ENCODE results near the gene TDRD7. TPM values are rescaled to one million over a fixed set of nuclear protein-coding genes. Genes with fewer than 3 reads are reported as not detected.

Gene TDRD7
- total RNA-seq, 4 donors from 2014 or later: 10.1 to 21.4 (median 18.6) TPM

DNA sequence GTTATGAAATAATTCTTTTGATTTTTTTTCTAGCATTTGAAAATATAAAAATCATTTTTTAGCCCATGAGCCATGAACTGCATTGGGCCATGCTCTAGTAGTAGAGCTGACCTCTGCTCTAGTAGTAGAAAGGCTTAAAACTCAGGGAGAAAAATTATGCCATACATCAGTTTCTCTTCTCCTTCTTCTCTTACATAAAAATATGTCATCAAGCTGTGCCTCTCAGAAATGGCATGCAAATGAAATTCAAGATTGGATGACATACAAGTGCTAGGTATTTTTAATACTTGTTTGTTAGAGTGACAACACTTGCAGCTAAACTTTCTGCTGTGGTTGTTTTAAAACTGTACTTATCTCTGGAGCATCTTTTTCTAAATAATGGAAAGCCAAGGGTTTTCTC is 47.4 kb downstream of the TDRD7 start:
- peaks cover 0 to 30% of the 10 kb centered on the region in 2 donors for H3K36me3 ChIP-seq
- H3K9me3 ChIP-seq: no peaks in the 10 kb centered on the region
- no peak for ATAC-seq
- H3K4me1 ChIP-seq: no peaks in the 10 kb centered on the region
- no peaks in the 10 kb centered on the region for H3K27me3 ChIP-seq
- H3K4me3 ChIP-seq: no peak overlapping the region
- H3K27ac ChIP-seq: no peak overlapping the region
- TF ChIP-seq EP300 (IDR thresholded peaks at IDR 0.05) (no peak), POLR2A (IDR thresholded peaks at IDR 0.05) (no peak), POLR2AphosphoS5 (IDR thresholded peaks at IDR 0.05) (no peak)
- TF ChIP-seq, protein P1, sequence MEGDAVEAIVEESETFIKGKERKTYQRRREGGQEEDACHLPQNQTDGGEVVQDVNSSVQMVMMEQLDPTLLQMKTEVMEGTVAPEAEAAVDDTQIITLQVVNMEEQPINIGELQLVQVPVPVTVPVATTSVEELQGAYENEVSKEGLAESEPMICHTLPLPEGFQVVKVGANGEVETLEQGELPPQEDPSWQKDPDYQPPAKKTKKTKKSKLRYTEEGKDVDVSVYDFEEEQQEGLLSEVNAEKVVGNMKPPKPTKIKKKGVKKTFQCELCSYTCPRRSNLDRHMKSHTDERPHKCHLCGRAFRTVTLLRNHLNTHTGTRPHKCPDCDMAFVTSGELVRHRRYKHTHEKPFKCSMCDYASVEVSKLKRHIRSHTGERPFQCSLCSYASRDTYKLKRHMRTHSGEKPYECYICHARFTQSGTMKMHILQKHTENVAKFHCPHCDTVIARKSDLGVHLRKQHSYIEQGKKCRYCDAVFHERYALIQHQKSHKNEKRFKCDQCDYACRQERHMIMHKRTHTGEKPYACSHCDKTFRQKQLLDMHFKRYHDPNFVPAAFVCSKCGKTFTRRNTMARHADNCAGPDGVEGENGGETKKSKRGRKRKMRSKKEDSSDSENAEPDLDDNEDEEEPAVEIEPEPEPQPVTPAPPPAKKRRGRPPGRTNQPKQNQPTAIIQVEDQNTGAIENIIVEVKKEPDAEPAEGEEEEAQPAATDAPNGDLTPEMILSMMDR (IDR thresholded peaks at IDR 0.05): no peak

DNA sequence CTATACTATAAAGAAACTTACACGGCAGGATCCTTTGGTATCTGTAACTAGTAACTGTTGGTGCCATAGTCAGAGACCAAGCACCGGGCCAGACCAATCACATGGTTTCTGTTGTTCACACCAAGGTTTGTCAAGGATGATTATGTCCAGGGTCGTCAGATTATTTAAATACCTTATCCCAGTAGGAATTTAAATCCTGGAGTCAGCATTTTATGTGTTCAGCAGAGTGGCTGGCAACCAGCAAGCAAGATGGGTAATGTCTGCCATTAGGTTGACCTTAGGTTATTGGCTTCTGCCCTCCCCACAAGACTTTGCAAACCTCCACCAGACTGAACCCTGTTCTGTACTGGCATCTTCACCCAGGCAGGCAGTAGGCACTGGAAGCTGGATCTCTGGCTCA is 50.3 kb downstream of the TDRD7 start:
- Histone ChIP-seq H3K4me1 (no peaks in the 10 kb centered on the region), H3K9me3 (no peaks in the 10 kb centered on the region), H3K4me3 (no peak overlapping the region), H3K27me3 (no peaks in the 10 kb centered on the region), H3K27ac (no peak overlapping the region), H3K36me3 (peaks cover 0 to 57% of the 10 kb centered on the region in 2 donors)
- ATAC-seq: no peak
- TF ChIP-seq, protein P1 (IDR thresholded peaks at IDR 0.05): no peak
- TF ChIP-seq POLR2AphosphoS5 (IDR thresholded peaks at IDR 0.05): no peak
- TF ChIP-seq POLR2A (IDR thresholded peaks at IDR 0.05): no peak
- TF ChIP-seq EP300 (IDR thresholded peaks at IDR 0.05): no peak
- WGBS, 2 donors (ENCODE audit: low coverage in 1 of 2): 80 to 84% methylated on average over 3 of the region's 3 CpGs

DNA sequence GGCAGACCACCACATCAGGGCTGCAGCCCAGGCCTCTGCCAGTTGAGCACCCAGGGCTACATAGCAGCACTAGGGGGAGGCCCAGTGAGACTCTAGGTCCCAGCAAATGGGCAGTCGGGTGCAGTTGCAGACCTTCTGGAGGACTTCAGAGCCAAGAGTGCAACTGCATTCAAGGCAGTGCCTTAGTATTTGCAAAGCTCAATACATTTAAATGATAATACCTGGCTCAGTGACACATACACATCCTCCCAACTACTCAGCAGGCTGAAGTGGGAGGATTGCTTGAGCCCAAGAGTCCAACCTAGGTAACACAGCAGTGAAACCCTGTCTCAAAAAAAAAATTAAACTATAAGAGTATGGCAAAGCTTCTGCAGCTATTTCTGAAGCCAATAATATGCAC is 51.0 kb downstream of the TDRD7 start:
- peaks cover 0 to 57% of the 10 kb centered on the region in 2 donors for H3K36me3 ChIP-seq
- no CpG with 5 or more reads among the region's 1 CpG for WGBS, 2 donors (ENCODE audit: low coverage in 1 of 2)
- no peaks in the 10 kb centered on the region for H3K27me3 ChIP-seq
- TF ChIP-seq, protein P1 (IDR thresholded peaks at IDR 0.05): no peak
- TF ChIP-seq POLR2AphosphoS5 (IDR thresholded peaks at IDR 0.05): no peak
- H3K4me1 ChIP-seq: no peaks in the 10 kb centered on the region
- H3K4me3 ChIP-seq: no peak overlapping the region
- no peak overlapping the region for H3K27ac ChIP-seq
- no peaks in the 10 kb centered on the region for H3K9me3 ChIP-seq
- no peak for ATAC-seq

GRCh38 chr9:97468658-97469448 is 57.0 kb downstream of the TDRD7 start:
- Histone ChIP-seq H3K36me3 (peaks cover 2 to 44% of the 10 kb centered on the region in 2 donors), H3K9me3 (no peaks in the 10 kb centered on the region), H3K4me3 (no peak overlapping the region), H3K4me1 (peaks cover 2 to 25% (median 6%) of the 10 kb centered on the region in 3 donors), H3K27me3 (no peaks in the 10 kb centered on the region), H3K27ac (peak overlapping the region; percentile 50 to 84 (median 80))
- WGBS, 2 donors (ENCODE audit: low coverage in 1 of 2): 60 to 62% methylated on average over 3 to 4 of the region's 4 CpGs
- peak; percentile 97 for ATAC-seq
- TF ChIP-seq, protein P1 (IDR thresholded peaks at IDR 0.05): peak; percentile 63 to 92 (median 86)
- TF ChIP-seq POLR2AphosphoS5 (IDR thresholded peaks at IDR 0.05): peak; percentile 89
- TF ChIP-seq EP300 (IDR thresholded peaks at IDR 0.05): no peak
- TF ChIP-seq POLR2A (IDR thresholded peaks at IDR 0.05): no peak

GRCh38 chr9:97470076-97470475 is 58.2 kb downstream of the TDRD7 start:
- H3K36me3 ChIP-seq: peaks cover 2 to 44% of the 10 kb centered on the region in 2 donors
- 71 to 72% methylated on average over 2 of the region's 2 CpGs for WGBS, 2 donors (ENCODE audit: low coverage in 1 of 2)
- no peaks in the 10 kb centered on the region for H3K9me3 ChIP-seq
- no peak for ATAC-seq
- H3K27ac ChIP-seq: peak overlapping the region; percentile 16 to 82 (median 62)
- peaks cover 2 to 25% (median 6%) of the 10 kb centered on the region in 3 donors for H3K4me1 ChIP-seq
- TF ChIP-seq, protein P1 (IDR thresholded peaks at IDR 0.05): peak; percentile 35 to 65 (median 56)
- TF ChIP-seq POLR2A (IDR thresholded peaks at IDR 0.05): no peak
- H3K27me3 ChIP-seq: no peaks in the 10 kb centered on the region
- H3K4me3 ChIP-seq: no peak overlapping the region
